ENCODE measurements around the gene PTPRN2. TPM values are rescaled to one million over a fixed set of nuclear protein-coding genes. Genes with fewer than 3 reads are reported as not detected.

Gene PTPRN2
- total RNA-seq, 1 experiment from 2014 or later, result 3.8 TPM

DNA sequence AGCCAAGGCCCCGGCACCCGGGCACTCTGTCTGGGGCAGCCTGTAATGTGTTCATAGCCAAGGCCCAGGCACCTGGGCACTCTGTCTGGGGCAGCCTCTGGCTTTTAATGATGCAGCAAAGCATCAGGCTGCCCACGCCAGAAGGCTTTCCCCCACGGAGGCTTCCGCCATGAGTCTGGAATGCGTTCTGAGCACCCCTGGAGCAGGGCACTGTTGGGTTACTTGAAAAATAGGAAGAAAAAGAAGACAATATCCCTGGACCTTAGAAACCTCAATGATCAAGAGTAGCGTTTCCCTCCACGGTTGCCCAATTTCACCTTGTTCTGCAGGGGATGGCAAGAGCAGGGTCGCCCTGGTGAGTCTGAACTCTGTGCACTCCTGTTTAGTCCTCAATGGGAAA lies 565.0 kb downstream of the PTPRN2 start:
- DNase-seq, result no peak

DNA sequence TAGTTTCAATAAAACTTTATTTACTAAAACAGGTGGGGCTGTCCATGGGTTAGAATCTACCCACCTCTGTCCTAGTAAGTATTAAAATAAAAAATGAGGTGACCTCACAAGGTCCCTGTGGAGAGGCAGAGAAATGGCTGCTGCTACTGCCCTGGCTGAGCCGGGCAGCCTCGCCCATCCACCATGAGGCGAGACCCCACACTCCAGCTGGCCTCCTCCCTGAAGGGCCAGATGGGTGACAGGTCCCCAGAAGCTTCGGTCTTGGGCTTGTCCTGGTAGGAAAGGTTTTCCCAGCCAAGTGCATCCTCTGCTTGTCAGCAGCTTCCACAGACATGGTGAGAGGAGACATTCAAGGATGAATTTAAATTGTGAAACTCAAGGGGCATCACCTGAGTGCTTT lies 565.8 kb downstream of the PTPRN2 start:
- Histone ChIP-seq H3K27ac (no peak overlapping the region), H3K9me3 (replicated peaks) (no peaks in the 10 kb centered on the region), H3K36me3 (no peaks in the 10 kb centered on the region), H3K4me1 (no peaks in the 10 kb centered on the region), H3K4me3 (no peak overlapping the region), H3K27me3 (peaks cover 23% of the 10 kb centered on the region; the same call in 1 of the 2 replicates)
- DNase-seq, result no peak

More for the DNA sequence above, 565.0 kb downstream of the PTPRN2 start:
- Histone ChIP-seq H3K4me1 (no peaks in the 10 kb centered on the region), H3K27me3 (peaks cover 25% of the 10 kb centered on the region; the same call in 1 of the 2 replicates), H3K4me3 (no peak overlapping the region), H3K36me3 (no peaks in the 10 kb centered on the region), H3K27ac (no peak overlapping the region), H3K9me3 (replicated peaks) (no peaks in the 10 kb centered on the region)

DNA sequence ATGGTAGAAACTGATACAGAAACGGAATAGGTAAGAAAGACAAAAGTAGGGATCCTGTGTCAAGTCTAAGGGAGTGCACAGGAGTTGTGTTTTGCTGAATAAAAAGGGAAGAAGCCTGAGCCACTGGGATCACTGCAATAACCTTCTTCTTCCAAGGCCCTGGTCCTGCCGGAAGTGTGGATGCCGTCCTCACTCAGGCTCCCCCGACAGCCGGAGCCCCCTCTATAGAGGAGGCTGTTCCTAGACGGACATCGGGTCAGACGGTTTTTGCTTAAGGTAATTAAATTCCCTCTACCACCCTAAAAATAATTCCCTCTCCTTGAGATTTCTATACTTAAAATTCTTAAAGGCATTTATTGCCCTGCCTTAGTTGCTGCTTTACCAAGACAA lies 566.9 kb downstream of the PTPRN2 start:
- H3K9me3 ChIP-seq (replicated peaks), result no peaks in the 10 kb centered on the region
- H3K27me3 ChIP-seq, result peaks cover 21% of the 10 kb centered on the region; the same call in 1 of the 2 replicates
- H3K4me3 ChIP-seq, result no peak overlapping the region
- H3K36me3 ChIP-seq, result no peaks in the 10 kb centered on the region
- no peaks in the 10 kb centered on the region for H3K4me1 ChIP-seq
- no peak for DNase-seq
- no peak overlapping the region for H3K27ac ChIP-seq

DNA sequence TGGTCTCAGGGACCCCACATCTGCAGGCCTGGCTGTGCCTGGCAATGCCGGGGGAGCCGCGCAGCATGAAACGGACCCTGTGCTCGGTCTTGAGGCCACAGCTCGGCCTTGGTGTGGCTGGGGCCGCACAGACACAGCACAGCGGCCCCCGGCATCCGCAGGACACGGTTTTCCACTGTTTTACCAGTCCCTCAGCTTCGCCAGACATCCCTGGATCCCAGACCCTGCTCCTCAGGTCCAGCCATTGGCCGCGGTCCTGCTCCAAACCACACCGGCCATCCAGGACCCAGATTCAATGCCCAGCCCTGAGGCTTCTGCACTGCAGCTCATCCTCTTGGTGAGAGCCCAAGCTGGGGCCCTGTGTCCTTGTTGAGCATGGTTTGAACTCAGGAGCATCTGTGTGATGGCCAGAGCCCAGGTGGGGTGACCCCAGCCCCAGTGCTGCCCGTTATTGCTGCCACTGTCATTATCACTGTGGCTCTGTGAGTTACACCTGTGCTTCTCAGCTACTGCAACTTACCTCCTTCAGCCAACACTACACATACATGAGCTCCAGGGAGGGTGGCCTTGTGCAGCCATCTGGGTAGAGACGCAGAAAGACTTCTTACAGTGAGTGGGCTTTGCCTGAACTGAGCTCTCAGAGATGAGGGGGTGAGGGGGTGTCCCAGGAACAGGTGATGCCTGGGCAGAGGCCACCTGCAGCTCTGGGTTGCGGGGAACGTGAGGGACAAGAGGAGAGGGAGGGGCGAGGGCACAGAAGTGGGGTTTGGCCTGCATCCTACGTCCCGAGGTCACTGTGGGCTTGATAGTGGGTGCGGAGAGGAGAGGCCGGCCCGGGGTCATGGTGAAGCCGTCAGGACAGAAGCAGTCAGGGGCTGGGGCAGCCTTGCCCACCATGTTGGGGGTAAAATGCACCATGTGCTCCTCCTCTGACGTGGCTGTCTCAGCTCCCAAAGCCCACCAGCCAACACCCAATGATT lies 567.6 kb downstream of the PTPRN2 start:
- H3K36me3 ChIP-seq, result no peaks in the 10 kb centered on the region
- DNase-seq, result no peak
- H3K4me1 ChIP-seq, result no peaks in the 10 kb centered on the region
- H3K9me3 ChIP-seq (replicated peaks), result no peaks in the 10 kb centered on the region
- H3K27ac ChIP-seq, result no peak overlapping the region
- peaks cover 18% of the 10 kb centered on the region; the same call in 1 of the 2 replicates for H3K27me3 ChIP-seq
- no peak overlapping the region for H3K4me3 ChIP-seq

DNA sequence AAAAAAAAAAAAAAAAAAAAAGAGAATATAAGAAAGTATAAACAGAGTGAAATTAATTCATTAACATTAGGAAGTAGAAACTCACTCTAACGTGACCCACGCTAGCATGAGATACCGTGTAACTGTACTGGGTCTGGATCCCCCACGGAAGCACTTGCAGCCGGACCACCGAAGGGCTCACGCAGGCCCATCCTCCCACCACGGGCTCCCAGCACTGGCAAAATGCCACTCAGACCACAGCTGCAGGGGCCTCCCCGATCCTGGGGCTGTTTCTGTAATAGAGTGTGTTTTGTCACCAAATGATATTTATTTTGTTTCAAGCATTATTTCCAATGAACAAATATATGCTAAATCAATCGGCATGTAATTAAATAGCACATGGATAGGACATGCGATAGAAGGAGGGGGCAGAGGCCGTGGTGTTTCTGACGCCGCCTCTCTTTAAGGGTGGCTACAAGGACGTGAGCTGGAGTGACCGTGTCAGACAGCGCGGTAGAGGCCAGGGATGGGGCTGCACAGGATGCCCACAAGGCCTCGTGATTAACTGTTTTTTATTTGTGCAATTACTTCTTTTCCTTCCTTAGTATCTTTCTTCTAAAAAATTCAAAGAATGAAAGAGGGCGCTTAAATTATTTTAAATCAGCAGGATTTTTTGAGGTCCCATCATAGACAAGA lies 568.5 kb downstream of the PTPRN2 start:
- no peak overlapping the region for H3K27ac ChIP-seq
- no peak for DNase-seq
- H3K4me3 ChIP-seq, result no peak overlapping the region
- H3K4me1 ChIP-seq, result no peaks in the 10 kb centered on the region
- peaks cover 10% of the 10 kb centered on the region; the same call in 1 of the 2 replicates for H3K27me3 ChIP-seq
- no peaks in the 10 kb centered on the region for H3K9me3 ChIP-seq (replicated peaks)
- H3K36me3 ChIP-seq, result no peaks in the 10 kb centered on the region

DNA sequence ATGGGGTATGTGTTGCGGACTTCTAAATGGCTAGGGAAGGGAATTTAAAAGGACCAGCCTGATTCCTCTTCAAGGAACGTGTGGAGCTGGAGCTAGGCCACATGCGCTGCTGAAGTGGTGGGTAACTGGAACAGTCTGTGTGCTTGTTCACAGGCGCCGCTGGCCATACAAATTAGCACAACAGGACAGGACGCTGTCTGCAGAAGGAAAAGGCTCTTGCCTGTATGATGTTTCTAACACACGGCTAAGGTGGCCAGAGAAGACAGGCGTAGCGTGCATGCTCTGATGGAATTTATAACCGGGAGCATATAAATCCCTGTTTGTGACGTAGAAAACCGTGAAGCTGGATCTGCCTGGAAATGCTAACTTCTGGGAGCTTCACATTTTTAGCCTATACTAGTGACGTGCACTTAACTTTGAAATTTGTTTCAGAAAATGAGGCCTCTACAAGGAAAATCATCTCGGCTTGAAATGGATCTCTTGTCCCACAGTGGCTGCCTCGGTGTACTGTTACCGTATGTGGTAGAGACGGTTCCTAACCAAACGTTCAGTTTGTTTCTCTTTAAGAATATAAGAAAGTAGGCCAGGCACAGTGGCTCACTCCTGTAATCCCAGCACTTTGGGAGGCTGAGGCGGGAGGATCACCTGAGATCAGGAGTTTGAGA lies 569.4 kb downstream of the PTPRN2 start:
- peaks cover 3% of the 10 kb centered on the region; the same call in 1 of the 2 replicates for H3K27me3 ChIP-seq
- H3K9me3 ChIP-seq (replicated peaks), result no peaks in the 10 kb centered on the region
- H3K4me3 ChIP-seq, result no peak overlapping the region
- no peaks in the 10 kb centered on the region for H3K4me1 ChIP-seq
- H3K27ac ChIP-seq, result no peak overlapping the region
- no peak for DNase-seq
- no peaks in the 10 kb centered on the region for H3K36me3 ChIP-seq

DNA sequence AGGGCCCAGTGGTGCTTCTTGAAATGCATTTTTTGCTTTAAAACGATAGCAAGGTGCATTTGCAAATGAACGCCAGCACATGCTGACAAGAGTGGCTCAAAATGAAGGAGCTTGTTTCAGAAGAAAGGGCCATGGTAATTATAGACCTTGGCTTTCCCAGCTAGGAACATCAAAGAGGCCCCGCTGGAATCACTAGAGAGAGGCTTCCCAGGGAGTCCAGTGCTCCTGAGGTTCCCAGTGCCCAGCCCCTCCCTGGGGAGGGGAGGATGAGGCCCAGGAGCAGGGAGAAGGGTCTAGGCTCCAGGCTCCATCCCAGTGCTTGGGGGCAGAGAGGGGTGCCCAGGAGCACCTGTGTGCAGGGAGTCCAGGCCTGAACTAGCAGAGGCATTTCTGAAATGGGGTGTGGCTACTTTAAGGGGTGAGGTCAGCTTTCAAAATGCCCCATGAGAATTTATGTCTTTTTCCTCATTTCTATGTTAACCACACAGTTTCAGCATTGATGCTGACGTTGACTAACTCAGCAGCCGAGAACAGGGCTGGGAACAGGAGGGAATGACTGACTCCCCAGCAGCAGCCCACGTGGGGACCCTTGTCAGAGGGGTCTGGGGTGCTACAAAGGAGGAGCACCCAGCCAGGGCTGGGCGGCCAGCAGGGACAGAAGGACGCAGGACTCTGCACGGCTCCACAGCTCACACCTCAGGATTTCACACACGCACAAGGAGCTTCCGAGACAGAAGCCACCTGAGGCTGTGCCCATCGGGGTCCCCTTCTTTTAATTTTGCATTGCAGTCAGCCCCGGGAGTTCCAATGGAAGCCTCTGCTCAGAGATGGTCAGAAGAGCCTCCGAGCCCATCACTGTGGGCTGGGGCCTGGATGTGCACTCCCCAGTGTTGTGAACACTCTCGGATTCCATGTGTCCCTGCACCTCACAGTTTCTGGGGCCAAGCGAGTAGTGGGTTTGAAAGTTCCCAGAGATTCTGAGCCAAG lies 570.2 kb downstream of the PTPRN2 start:
- Histone ChIP-seq H3K4me3 (no peak overlapping the region), H3K27me3 (peaks cover 1% of the 10 kb centered on the region; the same call in 1 of the 2 replicates), H3K36me3 (no peaks in the 10 kb centered on the region), H3K4me1 (no peaks in the 10 kb centered on the region), H3K9me3 (replicated peaks) (no peaks in the 10 kb centered on the region), H3K27ac (no peak overlapping the region)
- no peak for DNase-seq

DNA sequence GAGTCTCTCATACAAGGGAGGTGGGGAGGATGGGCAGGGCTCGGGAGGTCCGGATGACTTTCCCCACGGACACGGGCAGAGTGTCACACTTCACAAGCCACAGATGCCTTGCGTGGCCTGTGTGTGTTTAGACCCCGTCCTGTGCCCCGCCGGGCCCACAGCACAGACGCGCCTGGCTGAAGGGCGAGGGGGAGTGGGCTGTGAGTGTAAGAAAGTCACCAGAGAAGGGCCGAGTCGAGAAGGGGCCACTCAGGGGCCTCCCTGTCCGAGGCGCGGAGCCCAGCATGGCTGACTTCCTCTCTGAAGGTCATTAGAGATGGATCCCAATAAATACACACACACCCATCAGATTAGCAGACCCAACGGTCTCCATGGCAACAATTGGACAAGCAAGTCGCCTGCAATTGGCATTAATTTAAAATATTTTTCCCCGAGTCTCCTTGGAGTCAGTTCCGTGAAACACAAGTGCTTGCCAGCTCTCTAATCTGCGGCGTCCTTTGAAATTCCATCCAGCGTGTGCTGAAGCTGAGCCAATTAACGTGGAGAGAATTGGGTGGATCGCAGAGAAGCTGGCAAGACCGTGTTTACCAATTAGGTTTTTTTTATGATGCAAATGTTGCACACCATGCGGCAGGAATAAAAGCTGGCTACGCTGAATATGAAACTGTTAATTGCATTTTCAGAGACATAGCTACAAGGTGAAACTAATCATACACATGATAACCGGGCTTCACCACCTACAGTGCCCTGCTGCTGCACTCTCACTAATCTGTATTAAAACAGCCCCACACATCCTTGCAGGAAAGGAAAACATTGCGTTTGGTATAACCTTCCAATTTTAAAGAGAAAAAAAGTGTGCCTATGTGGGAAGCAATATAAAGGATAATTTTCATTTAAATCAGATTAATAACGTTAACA lies 571.2 kb downstream of the PTPRN2 start:
- no peak overlapping the region for H3K27ac ChIP-seq
- H3K4me3 ChIP-seq, result no peak overlapping the region
- no peaks in the 10 kb centered on the region for H3K4me1 ChIP-seq
- H3K9me3 ChIP-seq (replicated peaks), result no peaks in the 10 kb centered on the region
- peaks cover 9% of the 10 kb centered on the region; the same call in 1 of the 2 replicates for H3K27me3 ChIP-seq
- no peak for DNase-seq
- no peaks in the 10 kb centered on the region for H3K36me3 ChIP-seq

DNA sequence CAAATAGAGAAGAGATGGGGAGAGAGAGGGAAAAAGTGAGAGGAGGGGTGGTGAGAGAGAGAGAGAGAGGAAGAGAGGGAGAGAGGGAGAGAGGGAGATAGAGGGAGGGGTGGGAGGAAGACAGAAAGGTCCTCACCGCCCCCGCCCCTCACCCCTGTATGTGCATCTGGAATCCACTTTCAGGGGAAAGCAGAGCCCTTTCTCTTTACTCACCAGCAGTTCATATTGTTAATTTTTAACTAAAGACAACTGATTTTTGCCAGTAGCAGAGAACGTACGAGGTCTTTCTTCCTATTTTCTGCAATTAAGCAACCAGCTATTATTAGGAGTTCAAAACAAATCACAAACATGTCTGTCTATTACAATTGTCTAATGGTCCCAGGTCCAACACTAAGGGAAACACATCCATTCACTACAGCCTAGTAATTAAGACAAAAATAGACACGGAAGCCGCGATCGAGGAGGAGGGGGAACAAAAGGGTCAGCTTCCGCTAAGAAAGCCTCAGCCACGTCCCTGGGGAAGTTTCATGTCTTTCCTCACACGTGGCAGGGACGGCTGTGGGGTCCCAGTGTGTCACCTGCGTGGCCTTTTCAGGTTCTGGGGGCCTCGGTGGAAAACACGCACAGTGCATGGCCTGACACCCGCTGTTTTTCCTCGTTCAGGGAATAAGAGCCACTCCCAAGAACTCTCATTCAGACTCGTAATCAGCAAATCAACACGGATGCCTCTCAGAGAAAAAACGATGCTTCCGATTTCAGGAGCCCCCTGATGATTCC lies 572.0 kb downstream of the PTPRN2 start:
- DNase-seq, result no peak

DNA sequence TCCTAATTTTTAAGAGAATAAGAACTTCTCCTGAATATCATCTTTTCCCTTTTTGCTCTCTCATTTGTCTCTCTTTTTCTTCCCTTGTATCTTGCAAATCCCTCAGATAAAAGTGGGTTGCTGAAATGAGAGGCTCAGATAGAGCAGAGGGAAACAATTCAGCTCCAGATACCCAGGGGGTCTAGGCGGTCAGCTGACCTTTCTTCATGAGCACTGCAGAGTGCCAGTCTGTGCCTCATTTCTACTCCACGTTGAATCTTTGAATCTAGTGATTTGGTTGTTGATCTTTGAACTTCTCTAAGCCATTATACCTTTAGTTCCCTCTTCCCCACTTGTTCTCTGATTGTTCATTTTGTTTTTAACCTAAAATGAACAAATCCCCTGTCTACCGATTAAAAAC lies 572.6 kb downstream of the PTPRN2 start:
- Histone ChIP-seq H3K4me3 (no peak overlapping the region), H3K9me3 (replicated peaks) (no peaks in the 10 kb centered on the region), H3K27ac (no peak overlapping the region), H3K36me3 (no peaks in the 10 kb centered on the region), H3K4me1 (no peaks in the 10 kb centered on the region), H3K27me3 (peaks cover 12% of the 10 kb centered on the region; the same call in 1 of the 2 replicates)
- DNase-seq, result no peak

More for the DNA sequence above, 572.0 kb downstream of the PTPRN2 start:
- Histone ChIP-seq H3K36me3 (no peaks in the 10 kb centered on the region), H3K27me3 (peaks cover 12% of the 10 kb centered on the region; the same call in 1 of the 2 replicates), H3K27ac (no peak overlapping the region), H3K4me1 (no peaks in the 10 kb centered on the region), H3K9me3 (replicated peaks) (no peaks in the 10 kb centered on the region), H3K4me3 (no peak overlapping the region)

DNA sequence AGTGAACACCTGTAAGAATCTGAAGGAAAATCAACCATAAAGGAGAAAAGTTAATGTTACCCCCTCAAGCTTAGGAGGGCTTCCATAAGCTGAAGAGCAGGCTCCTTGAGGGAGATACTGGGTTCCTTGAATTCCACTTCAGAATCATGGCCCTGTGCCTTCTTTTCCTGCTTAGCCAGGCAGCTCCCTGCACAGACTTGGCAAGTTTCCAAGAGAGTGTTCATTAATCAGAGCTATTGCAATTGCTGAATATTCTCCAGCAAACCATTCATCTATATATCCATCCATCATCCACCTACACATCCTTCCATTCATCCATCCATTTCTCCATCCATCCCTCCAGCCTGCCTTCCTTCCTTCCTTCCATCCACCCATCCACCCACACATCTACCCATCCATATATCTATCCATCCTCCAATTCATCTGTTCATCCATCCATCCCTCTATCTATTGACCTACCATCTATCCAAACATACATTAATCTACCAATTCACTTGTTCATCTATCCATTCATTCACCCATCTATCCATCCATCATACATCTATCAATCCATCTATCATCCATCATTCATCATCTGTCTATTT lies 574.4 kb downstream of the PTPRN2 start:
- H3K27me3 ChIP-seq, result peaks cover 19% of the 10 kb centered on the region; the same call in 1 of the 2 replicates
- H3K27ac ChIP-seq, result no peak overlapping the region
- H3K9me3 ChIP-seq (replicated peaks), result no peaks in the 10 kb centered on the region
- no peaks in the 10 kb centered on the region for H3K36me3 ChIP-seq
- no peaks in the 10 kb centered on the region for H3K4me1 ChIP-seq
- no peak overlapping the region for H3K4me3 ChIP-seq
- no peak for DNase-seq

DNA sequence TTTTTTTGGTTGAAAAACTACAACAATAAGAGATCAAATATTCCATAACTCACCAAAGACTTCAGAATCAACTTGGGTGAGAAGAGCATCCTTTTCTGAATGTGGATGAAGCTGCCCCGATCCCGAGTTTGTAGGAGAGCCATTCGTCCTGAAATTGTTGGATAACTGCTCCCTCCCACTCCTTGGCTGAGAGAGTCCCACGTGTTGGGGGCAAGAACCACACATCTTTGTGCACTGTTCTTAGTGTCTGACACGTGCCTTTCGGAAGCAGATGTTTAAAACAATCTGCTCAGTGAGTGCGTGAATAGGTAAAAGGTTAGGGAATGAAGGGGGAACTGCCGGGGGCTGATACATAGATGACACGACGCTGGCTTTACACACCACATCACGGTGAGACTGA lies 575.7 kb downstream of the PTPRN2 start:
- H3K4me1 ChIP-seq, result no peaks in the 10 kb centered on the region
- H3K27me3 ChIP-seq, result peaks cover 19% of the 10 kb centered on the region; the same call in 1 of the 2 replicates
- H3K4me3 ChIP-seq, result no peak overlapping the region
- DNase-seq, result no peak
- no peaks in the 10 kb centered on the region for H3K9me3 ChIP-seq (replicated peaks)
- no peaks in the 10 kb centered on the region for H3K36me3 ChIP-seq
- H3K27ac ChIP-seq, result no peak overlapping the region
